Fibroblast of mammary gland (primary cell): ENCODE data around the gene ATP9A.

Experiments
- DNase-seq: peaks from one replicate; pipeline ENCODE4 v3.0.0-alpha.2; 2010; ENCODE audit warnings: low read depth
- H3K4me3 ChIP-seq: 2 replicates; pipeline ENCODE4 v1.5.1; 2011; ENCODE audit warnings: low read depth, mild to moderate bottlenecking, low read length, moderate library complexity; ENCODE audit not compliant: control insufficient read depth
- CTCF ChIP-seq: conservative IDR thresholded peaks from 2 replicates; pipeline ENCODE4 v1.5.1; 2011; ENCODE audit warnings: low read depth, low read length, inconsistent platforms; ENCODE audit not compliant: control insufficient read depth, insufficient read depth

Gene ATP9A

DNA sequence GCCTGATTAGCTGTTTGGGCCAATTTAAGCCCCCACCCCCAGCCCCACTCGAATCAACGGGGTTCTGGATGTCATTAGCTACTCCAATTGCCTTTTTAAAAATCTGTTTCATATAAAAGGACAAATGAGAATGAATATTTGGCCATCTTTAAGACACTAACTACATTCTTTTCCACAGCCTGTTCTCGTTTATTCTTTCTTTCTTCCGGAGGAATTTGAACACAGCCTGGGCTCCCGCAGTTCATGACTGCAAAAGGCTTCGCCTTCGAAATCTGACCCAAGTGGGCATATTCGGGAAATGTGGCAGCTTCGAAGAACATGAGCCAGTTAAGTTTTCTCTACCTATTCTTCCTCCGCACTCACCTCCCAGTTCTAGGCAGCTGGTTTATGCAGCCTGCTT lies 176.3 kb downstream of the ATP9A start:
- no peak overlapping the region for H3K4me3 ChIP-seq
- TF ChIP-seq CTCF: no peak
- DNase-seq: no peak

GRCh38 chr20:51588762-51589161 lies 179.4 kb downstream of the ATP9A start:
- TF ChIP-seq CTCF: no peak
- DNase-seq: no peak
- H3K4me3 ChIP-seq: no peak overlapping the region

DNA sequence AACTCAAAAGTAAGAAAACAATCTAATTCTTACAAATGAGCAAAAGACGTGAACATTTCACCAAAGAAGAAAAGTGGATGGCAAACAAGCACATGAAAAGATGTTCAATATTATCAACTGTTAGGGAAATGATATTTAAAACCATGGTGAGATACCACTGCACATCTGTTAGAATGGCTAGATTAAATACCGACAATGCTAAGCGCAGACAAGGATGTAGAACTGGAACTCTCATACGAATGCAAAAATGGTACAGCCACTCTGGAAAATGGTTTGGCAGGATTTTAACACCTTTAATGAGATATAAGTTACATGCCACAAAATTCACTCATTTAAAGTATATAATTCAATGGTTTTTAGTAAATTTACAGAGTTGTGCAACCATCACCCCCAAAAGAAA lies 181.0 kb downstream of the ATP9A start:
- TF ChIP-seq CTCF: no peak
- DNase-seq: no peak
- no peak overlapping the region for H3K4me3 ChIP-seq

DNA sequence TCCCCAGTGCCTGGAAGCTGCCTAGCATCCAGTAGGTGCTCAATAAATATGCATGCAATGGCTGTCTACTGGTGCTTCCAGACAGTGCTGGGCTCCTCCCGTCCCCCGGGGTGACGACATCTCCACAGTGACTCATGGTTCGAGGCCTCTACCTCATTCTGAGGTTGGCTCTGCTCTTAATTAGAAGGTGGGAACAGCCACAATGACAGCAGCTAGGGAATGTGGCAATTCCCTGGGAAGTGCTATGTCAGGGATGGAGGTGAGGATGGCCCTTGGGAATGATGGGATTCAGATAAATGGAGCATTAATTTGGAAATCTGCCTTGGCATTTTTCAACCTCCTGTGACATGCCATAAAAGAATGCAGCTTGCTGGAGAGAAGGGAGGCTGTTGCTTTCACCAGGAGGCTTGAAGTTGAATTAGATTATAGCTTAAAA lies 182.2 kb downstream of the ATP9A start:
- DNase-seq: peak; percentile 97
- no peak for TF ChIP-seq CTCF
- no peak overlapping the region for H3K4me3 ChIP-seq

DNA sequence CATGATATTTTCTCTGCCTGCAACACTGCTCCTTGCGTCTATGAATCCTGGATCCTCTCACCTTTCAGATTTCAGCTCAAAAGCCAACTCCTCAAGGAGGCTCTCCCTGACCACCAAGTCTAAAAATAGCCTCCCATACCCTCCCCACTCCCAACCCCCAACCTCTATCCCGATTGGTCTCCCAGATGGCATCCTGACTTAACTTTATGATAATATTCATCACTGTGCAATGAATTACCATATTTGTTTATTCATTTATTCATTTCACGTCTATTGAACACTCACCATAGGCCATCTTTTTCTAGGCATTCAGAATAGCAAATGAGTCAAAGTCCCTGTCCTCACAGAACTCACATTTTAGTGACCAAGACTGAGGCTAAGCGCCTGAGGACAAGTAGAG lies 183.0 kb downstream of the ATP9A start:
- no peak overlapping the region for H3K4me3 ChIP-seq
- no peak for DNase-seq
- TF ChIP-seq CTCF: no peak

DNA sequence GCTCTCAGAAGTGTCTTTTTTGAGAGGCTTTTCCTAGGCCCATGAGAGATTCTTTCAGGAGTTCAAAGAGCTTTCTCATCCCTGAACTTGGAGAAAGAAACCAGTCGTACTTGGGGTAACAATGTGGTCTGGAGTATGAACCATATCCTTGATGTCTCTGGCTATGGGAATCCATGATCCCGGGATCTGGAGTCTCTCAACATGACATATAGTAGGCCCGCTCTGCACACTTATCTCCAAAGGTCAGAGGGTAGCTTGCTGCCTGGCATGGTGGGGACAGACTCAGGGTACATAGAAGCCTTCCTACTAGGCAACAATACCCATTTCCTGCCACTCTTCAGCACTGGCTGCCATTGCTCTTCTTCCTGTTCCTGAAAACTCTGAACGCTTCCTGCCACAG lies 183.5 kb downstream of the ATP9A start:
- DNase-seq: no peak
- no peak overlapping the region for H3K4me3 ChIP-seq
- no peak for TF ChIP-seq CTCF

- no peak for TF ChIP-seq CTCF
- no peak overlapping the region for H3K4me3 ChIP-seq
- DNase-seq: no peak
These were observed 184.1 kb downstream of the ATP9A start for GRCh38 chr20:51584116-51584515.
